ENCODE data around the gene HAX1.
"Not testable (repeated sequence)": the region's sequence is repeated elsewhere in the genome, so short reads cannot be mapped to it uniquely, and the experiment has no call there.

Gene HAX1

GRCh38 chr1:154272217-154272998 lies at the start of gene HAX1:
Gene HAX1, plus strand, starts transcription at chr1:154272629. Its CDS starts 95 bp downstream, at chr1:154272724.
- DNase-seq (ENCODE audit: low read depth): peak; percentile 90

DNA sequence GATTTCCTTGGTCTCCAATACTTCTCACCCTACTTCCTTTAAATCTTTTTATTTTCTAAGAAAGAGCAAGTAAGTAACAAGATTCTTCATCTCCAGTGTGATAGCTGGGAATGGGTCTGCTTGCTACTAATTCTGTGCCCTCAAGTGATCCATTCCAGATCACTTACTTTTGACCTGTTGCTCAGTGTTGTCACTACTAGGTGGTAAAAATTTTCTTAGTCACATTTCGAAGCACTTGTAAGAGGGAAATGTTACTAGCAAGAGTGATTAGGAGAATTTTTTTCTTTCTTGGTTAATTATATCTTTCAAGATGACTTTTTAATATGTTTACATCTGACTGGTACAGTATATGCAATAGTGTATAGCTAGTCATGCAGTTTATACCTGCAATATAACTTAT lies 49.5 kb upstream of the HAX1 start:
- no peak for DNase-seq (ENCODE audit: low read depth)

DNA sequence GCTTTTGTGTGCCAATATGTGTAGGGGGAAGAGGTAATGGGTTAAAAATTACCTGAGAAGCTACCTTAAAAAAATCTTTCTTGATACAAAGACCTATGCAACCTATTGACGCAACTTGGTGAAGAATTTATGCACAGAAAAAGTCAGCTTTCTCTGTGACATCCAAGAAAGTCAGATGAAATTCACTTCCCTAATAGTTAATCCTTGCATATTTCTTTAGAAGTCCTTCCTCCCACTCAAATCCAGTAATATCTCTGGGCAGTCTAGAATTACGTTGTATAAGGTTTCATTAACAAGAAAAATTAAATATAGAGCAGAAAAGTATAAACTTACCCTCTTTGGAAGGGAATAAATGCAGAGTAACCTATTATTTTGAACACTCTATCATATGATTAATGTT lies 48.8 kb upstream of the HAX1 start:
- no peak for DNase-seq (ENCODE audit: low read depth)

DNA sequence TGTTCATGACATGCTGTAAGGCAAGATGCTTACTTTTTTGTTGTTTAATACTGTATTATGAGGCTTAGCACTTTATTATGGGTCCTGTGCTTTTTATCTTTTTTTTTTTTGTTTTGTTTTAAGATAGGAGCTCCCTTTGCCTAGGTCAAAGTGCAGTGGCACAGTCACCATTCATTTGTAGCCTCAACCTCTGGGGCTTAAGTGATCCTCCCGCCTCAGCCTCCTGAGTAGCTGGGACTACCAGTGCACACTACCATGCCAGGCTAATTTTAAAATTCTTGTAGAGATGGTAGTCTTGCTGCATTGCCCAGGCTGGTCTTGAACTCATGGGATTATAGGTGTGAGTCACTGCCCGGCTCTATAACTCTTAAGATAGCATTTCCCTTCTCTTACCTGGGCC lies 47.1 kb upstream of the HAX1 start:
- DNase-seq (ENCODE audit: low read depth): no peak

- DNase-seq (ENCODE audit: low read depth): not testable (repeated sequence)
These were observed 41.3 kb upstream of the HAX1 start for GRCh38 chr1:154231112-154231511.

- not testable (repeated sequence) for DNase-seq (ENCODE audit: low read depth)
These were observed 39.3 kb upstream of the HAX1 start for GRCh38 chr1:154233127-154233526.

GRCh38 chr1:154236855-154237254 lies 35.6 kb upstream of the HAX1 start:
- no peak for DNase-seq (ENCODE audit: low read depth)

- no peak for DNase-seq (ENCODE audit: low read depth)
These were observed 35.0 kb upstream of the HAX1 start for GRCh38 chr1:154237435-154237834.

GRCh38 chr1:154237880-154238506 lies 34.4 kb upstream of the HAX1 start:
- DNase-seq (ENCODE audit: low read depth): no peak

- no peak for DNase-seq (ENCODE audit: low read depth)
These were observed 32.9 kb upstream of the HAX1 start for GRCh38 chr1:154239491-154239890.

- DNase-seq (ENCODE audit: low read depth): no peak
These were observed 32.1 kb upstream of the HAX1 start for GRCh38 chr1:154240294-154240833.

- no peak for DNase-seq (ENCODE audit: low read depth)
These were observed 30.6 kb upstream of the HAX1 start for GRCh38 chr1:154241703-154242351.

GRCh38 chr1:154253671-154254070 lies 18.8 kb upstream of the HAX1 start:
- DNase-seq (ENCODE audit: low read depth): no peak

DNA sequence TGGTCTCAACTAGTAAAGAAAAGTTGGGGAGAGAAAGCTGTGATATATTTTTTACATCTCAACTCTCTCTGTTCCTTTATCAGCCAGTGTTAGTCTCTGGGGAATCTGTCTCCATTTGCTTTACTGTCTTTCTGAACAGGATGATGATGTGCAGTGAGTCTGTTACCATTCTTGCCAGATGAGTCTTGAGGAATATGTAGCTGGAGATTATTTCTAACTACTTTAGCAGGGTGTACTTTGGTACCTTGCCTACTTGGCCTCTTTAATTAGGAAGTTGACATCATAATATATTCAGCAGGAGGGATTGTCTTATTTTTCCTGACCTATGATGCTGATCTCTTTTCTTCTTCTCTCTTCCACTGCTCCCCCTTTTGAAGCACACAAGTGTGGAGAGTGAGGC lies 15.7 kb upstream of the HAX1 start:
- DNase-seq (ENCODE audit: low read depth): no peak

GRCh38 chr1:154258784-154259183 lies 13.6 kb upstream of the HAX1 start:
- DNase-seq (ENCODE audit: low read depth): no peak

DNA sequence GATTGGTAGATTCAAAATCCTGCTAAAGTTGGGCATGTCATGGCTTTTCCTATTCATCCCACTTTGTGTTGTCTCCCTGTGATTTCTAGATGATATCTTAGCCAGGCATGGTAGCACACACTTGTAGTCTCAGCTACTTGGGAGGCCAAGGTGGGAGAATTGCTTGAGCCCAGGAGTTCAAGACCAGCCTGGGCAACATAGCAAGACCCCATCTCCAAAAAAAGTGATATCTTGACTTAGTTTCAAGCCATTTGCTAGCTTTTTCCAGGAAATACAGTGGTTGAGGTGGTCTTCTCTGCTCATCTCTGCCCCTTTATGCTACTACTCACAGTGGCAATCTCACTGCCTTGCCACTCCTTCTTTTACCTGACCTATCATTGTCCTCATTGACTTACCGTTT lies 12.3 kb upstream of the HAX1 start:
- no peak for DNase-seq (ENCODE audit: low read depth)

- no peak for DNase-seq (ENCODE audit: low read depth)
These were observed 8.7 kb upstream of the HAX1 start for GRCh38 chr1:154263465-154264332.

GRCh38 chr1:154264454-154264853 lies 8.0 kb upstream of the HAX1 start:
- no peak for DNase-seq (ENCODE audit: low read depth)

GRCh38 chr1:154265586-154265985 lies 6.8 kb upstream of the HAX1 start:
- DNase-seq (ENCODE audit: low read depth): no peak

DNA sequence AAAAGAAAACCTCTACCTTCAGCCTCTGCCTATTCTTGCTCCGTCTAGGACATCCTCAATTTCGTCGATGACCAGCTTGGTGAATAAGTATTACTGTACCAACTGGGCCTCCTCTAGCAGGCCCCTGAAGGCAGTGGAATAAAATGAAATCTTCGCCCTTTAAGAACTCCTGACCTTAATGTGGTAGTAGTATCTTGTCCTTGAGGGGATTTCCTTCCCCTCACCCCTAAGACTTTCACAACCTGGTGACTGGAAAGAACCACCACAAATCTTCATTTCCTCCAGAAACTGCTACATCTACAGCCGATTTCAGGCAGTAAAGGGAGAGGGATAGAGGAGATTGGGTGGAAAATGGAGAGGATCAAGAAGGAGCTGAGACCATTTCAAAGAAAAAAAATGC lies 1.6 kb upstream of the HAX1 start:
- no peak for DNase-seq (ENCODE audit: low read depth)

DNA sequence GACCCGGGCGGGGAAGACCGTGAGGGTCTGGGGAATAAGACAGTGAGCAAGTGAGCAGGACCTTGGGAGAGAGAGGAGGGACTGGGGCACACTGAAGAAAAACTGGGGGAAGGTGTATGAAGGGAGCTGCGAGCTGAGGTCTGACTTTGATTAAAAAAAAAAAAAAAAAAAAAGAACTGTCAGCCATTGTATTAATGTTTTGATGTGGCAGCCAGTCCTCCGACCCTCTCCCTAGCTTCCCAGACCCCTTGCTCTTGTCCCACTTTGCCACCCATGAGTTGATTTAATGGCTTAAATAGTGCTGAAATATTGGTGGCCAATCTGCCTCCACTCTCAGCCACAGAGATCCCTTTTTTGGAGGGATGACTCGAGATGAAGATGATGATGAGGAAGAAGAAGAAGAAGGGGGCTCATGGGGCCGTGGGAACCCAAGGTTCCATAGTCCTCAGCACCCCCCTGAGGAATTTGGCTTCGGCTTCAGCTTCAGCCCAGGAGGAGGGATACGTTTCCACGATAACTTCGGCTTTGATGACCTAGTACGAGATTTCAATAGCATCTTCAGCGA lies 652 bp downstream of the HAX1 start:
- DNase-seq (ENCODE audit: low read depth): no peak

- no peak for DNase-seq (ENCODE audit: low read depth)
These were observed 4.4 kb downstream of the HAX1 start for GRCh38 chr1:154276797-154277196.

All from stimulated activated CD8-positive, alpha-beta memory T cell treated with anti-CD3 and anti-CD28 coated beads, Interleukin-15, amount 100 ng/mL, for 24 hours (primary cell).